AG09319 (cell line): ENCODE data around the gene RHBDD1.

Experiments used
- DNase-seq: peaks from one replicate; pipeline ENCODE4 v3.0.0-alpha.2; 2010; ENCODE audit warnings: low read depth; ENCODE audit errors: extremely low read depth
- TF ChIP-seq, protein P1 (sequence below): IDR thresholded peaks from 2 replicates; pipeline ENCODE4 v1.5.1; 2011; ENCODE audit warnings: low read depth, mild to moderate bottlenecking, inconsistent platforms, low read length, moderate library complexity

RHBDD1 gene

GRCh38 chr2:226898121-226898520, 62.3 kb downstream of the RHBDD1 start:
- no peak for DNase-seq
- TF ChIP-seq, protein P1, sequence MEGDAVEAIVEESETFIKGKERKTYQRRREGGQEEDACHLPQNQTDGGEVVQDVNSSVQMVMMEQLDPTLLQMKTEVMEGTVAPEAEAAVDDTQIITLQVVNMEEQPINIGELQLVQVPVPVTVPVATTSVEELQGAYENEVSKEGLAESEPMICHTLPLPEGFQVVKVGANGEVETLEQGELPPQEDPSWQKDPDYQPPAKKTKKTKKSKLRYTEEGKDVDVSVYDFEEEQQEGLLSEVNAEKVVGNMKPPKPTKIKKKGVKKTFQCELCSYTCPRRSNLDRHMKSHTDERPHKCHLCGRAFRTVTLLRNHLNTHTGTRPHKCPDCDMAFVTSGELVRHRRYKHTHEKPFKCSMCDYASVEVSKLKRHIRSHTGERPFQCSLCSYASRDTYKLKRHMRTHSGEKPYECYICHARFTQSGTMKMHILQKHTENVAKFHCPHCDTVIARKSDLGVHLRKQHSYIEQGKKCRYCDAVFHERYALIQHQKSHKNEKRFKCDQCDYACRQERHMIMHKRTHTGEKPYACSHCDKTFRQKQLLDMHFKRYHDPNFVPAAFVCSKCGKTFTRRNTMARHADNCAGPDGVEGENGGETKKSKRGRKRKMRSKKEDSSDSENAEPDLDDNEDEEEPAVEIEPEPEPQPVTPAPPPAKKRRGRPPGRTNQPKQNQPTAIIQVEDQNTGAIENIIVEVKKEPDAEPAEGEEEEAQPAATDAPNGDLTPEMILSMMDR = no peak

DNA sequence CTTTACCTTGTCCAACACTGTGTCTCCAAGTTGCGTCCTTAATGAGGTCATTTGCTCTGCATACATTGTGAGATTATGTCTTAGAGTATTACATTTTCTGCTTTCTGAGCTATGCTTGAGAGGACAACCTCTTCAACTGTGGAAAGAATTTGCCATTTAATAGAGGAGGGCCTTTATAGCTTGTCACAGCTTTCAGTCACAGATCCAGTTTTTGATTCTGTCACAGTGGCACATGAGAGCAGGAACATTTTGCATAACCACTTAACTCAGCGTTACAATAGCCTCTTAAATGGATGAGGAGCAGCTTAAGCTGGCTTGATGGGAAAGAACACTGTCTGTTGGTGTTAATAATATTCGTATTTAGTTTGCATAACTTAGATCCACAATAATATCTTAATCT, 63.0 kb downstream of the RHBDD1 start:
- TF ChIP-seq, protein P1 = no peak

DNA sequence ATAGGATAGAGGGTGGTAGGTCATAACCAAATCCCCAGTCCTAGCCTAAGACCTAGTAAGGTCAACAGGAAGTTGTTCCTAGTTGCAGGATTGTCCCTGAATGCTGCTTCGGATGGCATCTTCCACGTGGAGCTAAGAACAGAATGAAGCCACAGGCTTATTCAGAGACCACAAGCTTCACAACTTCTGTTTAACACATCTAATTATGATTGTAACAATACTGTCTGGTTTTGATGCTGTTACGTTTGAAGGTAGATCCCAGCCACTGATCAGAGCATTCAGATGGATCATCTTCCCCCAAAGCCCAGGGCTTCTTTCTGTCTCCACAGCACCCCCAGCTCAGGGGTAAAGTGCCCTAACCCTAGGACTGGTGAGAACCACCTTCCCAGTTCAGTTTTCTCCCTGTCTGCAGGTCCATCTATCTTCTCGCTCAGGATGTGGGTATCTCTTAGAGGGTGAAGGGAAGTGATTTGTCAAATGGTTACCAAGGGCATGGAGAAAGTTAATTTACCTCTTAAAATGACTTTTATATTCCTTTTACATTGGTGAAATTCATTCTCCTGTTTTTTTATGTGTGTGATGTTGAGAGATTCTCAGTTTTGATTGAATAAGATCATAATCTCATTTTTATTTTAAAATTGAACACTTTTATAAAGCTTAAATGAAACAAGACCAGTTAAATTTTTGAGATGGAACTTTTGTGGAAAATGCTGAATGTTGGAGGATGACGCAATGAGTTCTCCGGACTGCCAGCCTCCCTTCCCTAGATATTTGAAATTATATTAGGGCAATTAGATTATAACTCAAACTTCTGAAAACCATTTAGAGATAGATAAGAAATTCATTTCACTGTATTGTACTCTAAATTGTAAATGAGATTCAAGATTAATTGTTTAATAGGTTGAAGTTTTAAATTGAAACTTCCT, 66.5 kb downstream of the RHBDD1 start:
- no peak for DNase-seq
- TF ChIP-seq, protein P1 = no peak

More for the DNA sequence above, 63.0 kb downstream of the RHBDD1 start:
- DNase-seq = no peak

GRCh38 chr2:226903179-226903578, 67.3 kb downstream of the RHBDD1 start:
- no peak for DNase-seq
- TF ChIP-seq, protein P1 = no peak

DNA sequence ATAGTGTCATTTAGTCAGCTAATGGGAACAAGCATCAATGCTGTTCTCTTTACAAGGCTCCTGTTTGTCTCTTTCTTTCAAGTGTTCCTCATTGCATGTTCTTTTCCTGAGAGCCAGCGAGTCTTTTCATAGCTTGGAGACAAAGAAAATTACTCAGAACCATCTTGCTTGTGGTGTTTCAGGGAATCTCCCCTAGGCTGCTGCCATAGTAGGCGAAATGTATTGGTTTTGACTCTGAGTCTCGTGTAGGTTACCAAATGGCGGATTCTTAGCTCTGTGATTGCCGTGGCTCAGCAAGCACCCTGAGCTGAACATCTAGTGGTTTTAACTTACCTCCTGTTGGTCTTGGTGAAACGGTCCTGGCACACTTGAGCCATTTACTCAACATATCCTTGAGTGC, 68.7 kb downstream of the RHBDD1 start:
- no peak for DNase-seq
- TF ChIP-seq, protein P1 = no peak

DNA sequence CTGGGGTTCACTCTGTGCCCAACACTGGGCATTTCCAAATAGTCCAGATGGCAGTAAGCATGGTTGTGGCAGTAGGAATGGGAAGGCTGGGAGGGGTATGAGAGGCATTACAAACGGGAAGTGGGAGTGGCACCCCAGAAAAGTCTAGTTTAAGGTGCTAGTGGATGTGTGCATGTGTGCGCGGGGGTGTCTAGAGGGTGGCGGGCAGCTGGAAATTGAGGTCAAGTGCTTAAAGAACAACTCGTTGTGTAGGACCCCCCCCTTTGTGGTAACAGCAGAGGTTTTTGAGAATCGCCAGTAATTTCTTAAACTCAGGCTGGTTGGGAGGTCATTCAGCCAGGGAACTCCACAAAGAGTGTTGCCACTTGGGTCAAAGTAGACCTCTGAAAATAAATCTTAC, 69.9 kb downstream of the RHBDD1 start:
- TF ChIP-seq, protein P1 = no peak

GRCh38 chr2:226906163-226906693, 70.4 kb downstream of the RHBDD1 start:
- TF ChIP-seq, protein P1 = no peak
- DNase-seq = no peak

More for the DNA sequence above, 69.9 kb downstream of the RHBDD1 start:
- DNase-seq = no peak
